ENCODE results near the gene KPNA3. TPM values are rescaled to one million over a fixed set of nuclear protein-coding genes. Genes with fewer than 3 reads are reported as not detected.

The KPNA3 gene
- polyA plus RNA-seq, 1 of the 3 experiments (the other 2 are of a cell fraction) = 11.3 TPM

DNA sequence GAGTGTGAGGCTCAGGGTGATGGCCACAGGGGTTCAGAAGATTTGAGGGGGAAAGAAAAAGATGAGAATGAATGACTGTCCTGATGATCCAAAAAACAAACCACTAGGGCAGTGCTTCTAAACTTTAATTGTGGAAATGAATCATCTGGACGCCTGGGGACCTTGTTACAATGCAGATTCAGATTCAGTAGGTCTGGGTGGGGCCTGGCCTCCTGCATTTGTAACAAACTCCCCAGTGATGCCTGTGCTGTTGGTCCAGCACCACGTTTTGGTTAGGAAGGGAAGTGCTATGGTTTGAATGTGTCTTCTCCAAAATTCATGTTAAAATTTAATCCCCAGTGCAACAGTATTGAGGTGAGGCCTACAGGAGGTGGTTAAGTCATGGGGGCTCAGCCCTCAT lies 49.5 kb upstream of the KPNA3 start:
- Histone ChIP-seq H3K27me3 (ENCODE audit: insufficient read depth) (no peaks in the 10 kb centered on the region), H3K79me2 (ENCODE audit: insufficient read depth) (no peaks in the 10 kb centered on the region), H3K36me3 (replicated peaks in 1 of 2; ENCODE audit: control insufficient read depth in 1 of 2, insufficient read depth in 2 of 2, low read length in 1 of 2) (no peaks in the 10 kb centered on the region), H3K4me2 (no peak overlapping the region), H3K4me3 (ENCODE audit: low read depth in 2 of 2, low read length in 1 of 2) (no peak overlapping the region), H2AFZ (ENCODE audit: low read depth) (no peak overlapping the region), H3F3A (replicated peaks; ENCODE audit: insufficient read depth) (no peaks in the 10 kb centered on the region), H3K27ac (ENCODE audit: low read depth in 2 of 2, low read length in 1 of 2) (no peak overlapping the region), H3K9ac (no peak overlapping the region), H3K4me1 (ENCODE audit: control insufficient read depth in 1 of 2, insufficient read depth in 2 of 2, low read depth in 1 of 2, low read length in 1 of 2) (peaks cover 0 to 1% of the 10 kb centered on the region in 2 experiments; a peak in 1 of 4 replicates), H4K20me1 (ENCODE audit: insufficient read depth) (no peaks in the 10 kb centered on the region), H3K9me3 (no peaks in the 10 kb centered on the region), H3K9me2 (no peaks in the 10 kb centered on the region)
- ChIA-PET POLR2A (no interaction called here), CTCF (no interaction called here)
- TF ChIP-seq, protein P1, sequence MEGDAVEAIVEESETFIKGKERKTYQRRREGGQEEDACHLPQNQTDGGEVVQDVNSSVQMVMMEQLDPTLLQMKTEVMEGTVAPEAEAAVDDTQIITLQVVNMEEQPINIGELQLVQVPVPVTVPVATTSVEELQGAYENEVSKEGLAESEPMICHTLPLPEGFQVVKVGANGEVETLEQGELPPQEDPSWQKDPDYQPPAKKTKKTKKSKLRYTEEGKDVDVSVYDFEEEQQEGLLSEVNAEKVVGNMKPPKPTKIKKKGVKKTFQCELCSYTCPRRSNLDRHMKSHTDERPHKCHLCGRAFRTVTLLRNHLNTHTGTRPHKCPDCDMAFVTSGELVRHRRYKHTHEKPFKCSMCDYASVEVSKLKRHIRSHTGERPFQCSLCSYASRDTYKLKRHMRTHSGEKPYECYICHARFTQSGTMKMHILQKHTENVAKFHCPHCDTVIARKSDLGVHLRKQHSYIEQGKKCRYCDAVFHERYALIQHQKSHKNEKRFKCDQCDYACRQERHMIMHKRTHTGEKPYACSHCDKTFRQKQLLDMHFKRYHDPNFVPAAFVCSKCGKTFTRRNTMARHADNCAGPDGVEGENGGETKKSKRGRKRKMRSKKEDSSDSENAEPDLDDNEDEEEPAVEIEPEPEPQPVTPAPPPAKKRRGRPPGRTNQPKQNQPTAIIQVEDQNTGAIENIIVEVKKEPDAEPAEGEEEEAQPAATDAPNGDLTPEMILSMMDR (IDR thresholded peaks at IDR 0.05) = no peak
- DNase-seq = no peak
- 38% methylated on average over 2 of the region's 2 CpGs for WGBS (ENCODE audit: low lambda C conversion rate)

- H3K27ac ChIP-seq (ENCODE audit: low read depth in 2 of 2, low read length in 1 of 2) = no peak overlapping the region
- H3K27me3 ChIP-seq (ENCODE audit: insufficient read depth) = no peaks in the 10 kb centered on the region
- no peaks in the 10 kb centered on the region for H3K9me3 ChIP-seq
- H2AFZ ChIP-seq (ENCODE audit: low read depth) = no peak overlapping the region
- TF ChIP-seq FOXM1 (IDR thresholded peaks at IDR 0.05; ENCODE audit: low read depth) = no peak
- TF ChIP-seq RFX5 (IDR thresholded peaks at IDR 0.05; ENCODE audit: low read length) = no peak
- no peak for TF ChIP-seq USF2 (IDR thresholded peaks at IDR 0.05; ENCODE audit: borderline replicate concordance, low read depth, low read length)
- no peak for TF ChIP-seq RXRA (IDR thresholded peaks at IDR 0.05; ENCODE audit: borderline replicate concordance, low read depth)
- no peak for TF ChIP-seq YY1 (IDR thresholded peaks at IDR 0.05; ENCODE audit: low read depth)
- TF ChIP-seq, protein P2, sequence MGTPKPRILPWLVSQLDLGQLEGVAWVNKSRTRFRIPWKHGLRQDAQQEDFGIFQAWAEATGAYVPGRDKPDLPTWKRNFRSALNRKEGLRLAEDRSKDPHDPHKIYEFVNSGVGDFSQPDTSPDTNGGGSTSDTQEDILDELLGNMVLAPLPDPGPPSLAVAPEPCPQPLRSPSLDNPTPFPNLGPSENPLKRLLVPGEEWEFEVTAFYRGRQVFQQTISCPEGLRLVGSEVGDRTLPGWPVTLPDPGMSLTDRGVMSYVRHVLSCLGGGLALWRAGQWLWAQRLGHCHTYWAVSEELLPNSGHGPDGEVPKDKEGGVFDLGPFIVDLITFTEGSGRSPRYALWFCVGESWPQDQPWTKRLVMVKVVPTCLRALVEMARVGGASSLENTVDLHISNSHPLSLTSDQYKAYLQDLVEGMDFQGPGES (IDR thresholded peaks at IDR 0.05; ENCODE audit: low read depth, low read length) = no peak
- no peak for TF ChIP-seq RAD21 (IDR thresholded peaks at IDR 0.05; ENCODE audit: low read length)
- no peak for TF ChIP-seq NRF1 (IDR thresholded peaks at IDR 0.05; ENCODE audit: low read depth, low read length)
- no peak for TF ChIP-seq SIN3A (IDR thresholded peaks at IDR 0.05; ENCODE audit: borderline replicate concordance, low read depth, low read length)
- no peak for TF ChIP-seq NFIC (IDR thresholded peaks at IDR 0.05; ENCODE audit: borderline replicate concordance)
- peaks cover 0 to 7% of the 10 kb centered on the region in 2 experiments; a peak in 1 of 4 replicates for H3K4me1 ChIP-seq (ENCODE audit: control insufficient read depth in 1 of 2, insufficient read depth in 2 of 2, low read depth in 1 of 2, low read length in 1 of 2)
- H3K9ac ChIP-seq = no peak overlapping the region
- no peaks in the 10 kb centered on the region for H4K20me1 ChIP-seq (ENCODE audit: insufficient read depth)
- no peak for DNase-seq
- POLR2A ChIA-PET = no interaction called here
- no peaks in the 10 kb centered on the region for H3K79me2 ChIP-seq (ENCODE audit: insufficient read depth)
- no peaks in the 10 kb centered on the region for H3K9me2 ChIP-seq
- 82% methylated on average over 3 of the region's 3 CpGs for WGBS (ENCODE audit: low lambda C conversion rate)
- no peak overlapping the region for H3K4me2 ChIP-seq
- no peak overlapping the region for H3K4me3 ChIP-seq (ENCODE audit: low read depth in 2 of 2, low read length in 1 of 2)
- CTCF ChIA-PET = no interaction called here
- no peaks in the 10 kb centered on the region for H3F3A ChIP-seq (replicated peaks; ENCODE audit: insufficient read depth)
- no peaks in the 10 kb centered on the region for H3K36me3 ChIP-seq (replicated peaks in 1 of 2; ENCODE audit: control insufficient read depth in 1 of 2, insufficient read depth in 2 of 2, low read length in 1 of 2)
Observed at GRCh38 chr13:49840675-49841074, 48.2 kb upstream of the KPNA3 start.

Data from SK-N-SH (cell line).